IMR-90 (cell line): ENCODE measurements around the gene ZCCHC7. TPM values are rescaled to one million over a fixed set of nuclear protein-coding genes. Genes with fewer than 3 reads are reported as not detected.

Experiments used
- ATAC-seq: fragments of 200-7000 bp; cut with Tn5 transposase; 2 replicates; pipeline ENCODE4 v1.9.1; 2020; ENCODE audit warnings: low read depth, mild to moderate bottlenecking, moderate library complexity
- BruUV-seq: library from RNA; stranded (reverse); fragments of 400-500 nt; replicated peaks from 2 replicates; lab custom pipeline; 2021; lab: Mats Ljungman, UMichigan
- CTCF ChIA-PET: fragments of 300-600 bp; formaldehyde crosslinking; extraction: SDS; loops from one replicate; lab custom pipeline; 2021; ENCODE audit warnings: antibody characterized with exemption; lab: Yijun Ruan, JAX
- POLR2A ChIA-PET: fragments of 300-600 bp; sonication (Branson Sonifier 250); formaldehyde crosslinking; loops from one replicate; lab custom pipeline; 2022; ENCODE audit warnings: antibody characterized with exemption; ENCODE audit not compliant: unreplicated experiment; lab: Charles Lee
- DNase-seq: peaks from one replicate; pipeline ENCODE4 v3.0.0; 2013
- H2AFZ ChIP-seq: replicated peaks from 2 replicates; pipeline ENCODE3; 2013; ENCODE audit warnings: low read length, mild to moderate bottlenecking; ENCODE audit not compliant: poor library complexity
- H2AK5ac ChIP-seq: 2 replicates; pipeline ENCODE4 v1.6.1; 2013; ENCODE audit warnings: low read depth, low read length, inconsistent platforms
- H2AK9ac ChIP-seq: replicated peaks from 2 replicates; pipeline ENCODE3; 2013; ENCODE audit warnings: mild to moderate bottlenecking, low read depth, low read length, moderate library complexity; ENCODE audit not compliant: poor library complexity
- H2BK120ac ChIP-seq: 2 replicates; pipeline ENCODE4 v1.6.1; 2013; ENCODE audit warnings: low read depth, low read length, inconsistent platforms
- H2BK15ac ChIP-seq: 3 replicates; pipeline ENCODE4 v1.6.1; 2013; ENCODE audit warnings: low read depth, low read length, inconsistent platforms
- H2BK20ac ChIP-seq: 2 replicates; pipeline ENCODE4 v1.6.1; 2013; ENCODE audit warnings: low read depth, mild to moderate bottlenecking, inconsistent platforms, low read length, moderate library complexity
- H2BK5ac ChIP-seq: 2 replicates; pipeline ENCODE4 v1.6.1; 2013; ENCODE audit warnings: mild to moderate bottlenecking, low read depth, low read length, inconsistent platforms; ENCODE audit not compliant: poor library complexity, severe bottlenecking
- H3K14ac ChIP-seq: replicated peaks from 2 replicates; pipeline ENCODE4 v1.6.1; 2013; ENCODE audit warnings: low read depth, low read length, inconsistent platforms
- H3K18ac ChIP-seq: 2 replicates; pipeline ENCODE4 v1.6.1; 2013; ENCODE audit warnings: low read depth, low read length, control low read depth
- H3K23ac ChIP-seq: 2 replicates; pipeline ENCODE4 v1.6.1; 2013; ENCODE audit warnings: low read depth, low read length, inconsistent platforms
- H3K27ac ChIP-seq: 2 replicates; pipeline ENCODE4 v1.5.1; 2013; ENCODE audit warnings: mild to moderate bottlenecking, control low read depth, low read length; ENCODE audit not compliant: insufficient read depth
- H3K27me3 ChIP-seq: 2 replicates; pipeline ENCODE4 v1.6.1; 2013; ENCODE audit warnings: low read length; ENCODE audit not compliant: control insufficient read depth, insufficient read depth
- H3K36me3 ChIP-seq: 2 replicates; pipeline ENCODE4 v1.6.1; 2013; ENCODE audit warnings: low read length, mixed read lengths; ENCODE audit not compliant: control insufficient read depth, insufficient read depth
- H3K4ac ChIP-seq: 2 replicates; pipeline ENCODE4 v1.6.1; 2013; ENCODE audit warnings: low read depth, low read length, inconsistent platforms
- H3K4me1 ChIP-seq: 2 replicates; pipeline ENCODE4 v1.6.1; 2013; ENCODE audit warnings: low read length, mixed read lengths; ENCODE audit not compliant: control insufficient read depth, insufficient read depth
- H3K4me2 ChIP-seq: 2 replicates; pipeline ENCODE4 v1.6.1; 2013; ENCODE audit warnings: low read depth, mild to moderate bottlenecking, control low read depth, low read length, moderate library complexity
- H3K4me3 ChIP-seq: 2 replicates; pipeline ENCODE4 v1.5.1; 2013; ENCODE audit warnings: low read depth, mild to moderate bottlenecking, control low read depth, low read length, moderate library complexity; ENCODE audit not compliant: insufficient read depth
- H3K56ac ChIP-seq: 2 replicates; pipeline ENCODE4 v1.6.1; 2013; ENCODE audit warnings: low read length, inconsistent platforms; ENCODE audit not compliant: insufficient read depth; ENCODE audit errors: extremely low read depth
- H3K79me1 ChIP-seq, 2 experiments: 2 replicates each; pipeline ENCODE4 v1.6.1; 2013; ENCODE audit warnings: low read length in 2 of 2, inconsistent platforms in 1 of 2, low read depth in 1 of 2
- H3K9ac ChIP-seq: 2 replicates; pipeline ENCODE4 v1.6.1; 2013; ENCODE audit warnings: low read depth, low read length, control low read depth
- H3K9me1 ChIP-seq: 2 replicates; pipeline ENCODE4 v1.6.1; 2013; ENCODE audit warnings: low read length, inconsistent platforms; ENCODE audit not compliant: insufficient read depth
- H3K9me3 ChIP-seq: 2 replicates; pipeline ENCODE4 v1.6.1; 2013; ENCODE audit warnings: low read length; ENCODE audit not compliant: control insufficient read depth, insufficient read depth
- H4K20me1 ChIP-seq: 2 replicates; pipeline ENCODE4 v1.6.1; 2013; ENCODE audit warnings: low read length, inconsistent platforms; ENCODE audit not compliant: insufficient read depth
- H4K5ac ChIP-seq: 2 replicates; pipeline ENCODE4 v1.6.1; 2013; ENCODE audit warnings: mild to moderate bottlenecking, low read depth, low read length, control low read depth
- H4K8ac ChIP-seq, 2 experiments: 2 replicates each; pipeline ENCODE4 v1.6.1; 2013; ENCODE audit warnings: low read depth in 2 of 2, low read length in 2 of 2, control low read depth in 1 of 2, inconsistent platforms in 1 of 2
- H4K91ac ChIP-seq: 2 replicates; pipeline ENCODE4 v1.6.1; 2013; ENCODE audit warnings: low read depth, low read length, inconsistent platforms; ENCODE audit not compliant: insufficient read depth
- BHLHE40 ChIP-seq: fragments of 150-350 bp; IDR thresholded peaks from 2 replicates; pipeline ENCODE4 v1.6.1; 2016; ENCODE audit warnings: mild to moderate bottlenecking, low read depth, low read length
- CEBPB ChIP-seq: IDR thresholded peaks from 2 replicates; pipeline ENCODE4 v1.6.1; 2012; ENCODE audit warnings: low read depth, low read length, improper control_type of control experiment
- ELK1 ChIP-seq: fragments of 150-350 bp; IDR thresholded peaks from 2 replicates; pipeline ENCODE4 v1.6.1; 2016; ENCODE audit warnings: low read depth, mild to moderate bottlenecking, low read length, moderate library complexity, borderline replicate concordance
- FOS ChIP-seq: fragments of 150-350 bp; IDR thresholded peaks from 2 replicates; pipeline ENCODE4 v1.6.1; 2016; ENCODE audit warnings: low read depth, low read length
- MAFK ChIP-seq: IDR thresholded peaks from 2 replicates; pipeline ENCODE4 v1.6.1; 2012; ENCODE audit warnings: low read depth, low read length, improper control_type of control experiment
- MXI1 ChIP-seq: IDR thresholded peaks from 2 replicates; pipeline ENCODE4 v1.6.1; 2012; ENCODE audit warnings: low read depth, mild to moderate bottlenecking, low read length, moderate library complexity, borderline replicate concordance
- NFE2L2 ChIP-seq: fragments of 150-350 bp; IDR thresholded peaks from 2 replicates; pipeline ENCODE4 v1.6.1; 2016; ENCODE audit warnings: low read depth, mild to moderate bottlenecking, low read length
- POLR2A ChIP-seq: IDR thresholded peaks from 2 replicates; pipeline ENCODE4 v1.6.1; 2012; ENCODE audit warnings: mild to moderate bottlenecking, low read depth, low read length
- RCOR1 ChIP-seq: IDR thresholded peaks from 2 replicates; pipeline ENCODE4 v1.6.1; 2012; ENCODE audit warnings: mild to moderate bottlenecking, low read length, improper control_type of control experiment; ENCODE audit not compliant: insufficient replicate concordance
- RFX5 ChIP-seq: IDR thresholded peaks from 2 replicates; pipeline ENCODE4 v1.8.0; 2012; ENCODE audit warnings: low read depth, mild to moderate bottlenecking, low read length, moderate library complexity
- SMC3 ChIP-seq: fragments of 150-350 bp; IDR thresholded peaks from 2 replicates; pipeline ENCODE4 v1.6.1; 2016; ENCODE audit warnings: low read depth, mild to moderate bottlenecking, antibody characterized with exemption, low read length, moderate library complexity
- USF2 ChIP-seq: fragments of 150-350 bp; IDR thresholded peaks from 2 replicates; pipeline ENCODE4 v1.6.1; 2017; ENCODE audit warnings: mild to moderate bottlenecking, antibody characterized with exemption, low read length, low read depth
- WGBS, 2 experiments: methylation state at CpG; one replicate each; pipeline versions ENCODE4 v1.1.5 to v1.1.7; 2013; ENCODE audit warnings: missing lambda C conversion rate in 2 of 2; ENCODE audit not compliant: insufficient read length in 1 of 2; ENCODE audit errors: extremely low coverage in 2 of 2; 5-methylcytosine and 5-hydroxymethylcytosine counted together
- dilution Hi-C: fragments of 300-500 bp; cut with HindIII; formaldehyde crosslinking; loops from one replicate; pipeline ENCODE4 v1.14.3; 2018; ENCODE audit warnings: low sequenced_read_pairs; ENCODE audit not compliant: unreplicated experiment
- in situ Hi-C: fragments of 300-500 bp; cut with MboI; formaldehyde crosslinking; loops from 3 replicates; pipeline ENCODE4 v1.14.3; 2019; ENCODE audit warnings: low sequenced_read_pairs, inconsistent platforms, mixed read lengths
- intact Hi-C: fragments of 100-400 bp; cut with micrococcal nuclease; formaldehyde crosslinking; loops from 2 replicates; pipeline ENCODE4 v1.10.0; 2022
- polyA plus RNA-seq, 3 experiments: library from polyadenylated mRNA; depleted of rRNA; stranded (reverse); fragments of >200 nt; gene quantifications; 2 replicates each; pipeline ENCODE4 v1.2.3, GENCODE V29; 2012; ENCODE audit warnings: low replicate concordance in 1 of 3
- total RNA-seq: library from RNA; depleted of rRNA; stranded (reverse); fragments of >200 nt; gene quantifications from 2 replicates; pipeline ENCODE4 v1.2.3, GENCODE V29; 2012
- TF ChIP-seq, protein P1 (sequence below): conservative IDR thresholded peaks from 2 replicates; pipeline ENCODE4 v1.5.1; 2012; ENCODE audit warnings: mild to moderate bottlenecking, low read depth, low read length, improper control_type of control experiment

ZCCHC7 gene
- total and polyA plus RNA-seq, 2 of the 4 experiments (the other 2 are of a cell fraction): 13.6 to 28.7 TPM

DNA sequence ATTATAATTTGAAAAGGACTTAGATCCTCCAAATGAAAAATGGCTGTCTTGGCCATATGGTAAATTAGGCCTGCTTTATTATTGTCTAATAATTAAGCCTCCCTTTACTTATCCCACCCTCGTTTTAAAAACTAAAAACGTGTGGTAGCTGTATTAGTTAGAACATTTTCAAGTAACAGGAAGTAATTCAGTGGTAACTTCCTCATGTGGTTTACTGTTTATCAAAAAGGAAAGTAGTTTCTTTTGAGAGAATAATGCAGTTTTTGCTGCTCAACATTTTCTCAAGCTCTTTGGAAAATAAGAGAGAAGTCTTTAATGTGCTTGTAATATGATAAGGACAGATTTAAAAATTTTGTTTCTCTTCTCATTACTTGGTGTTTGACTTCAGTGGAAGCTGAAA, 26.0 kb downstream of the ZCCHC7 start:
- H3K56ac ChIP-seq: no peak overlapping the region
- TF ChIP-seq CEBPB (no peak), RFX5 (no peak), FOS (no peak), RCOR1 (no peak), ELK1 (no peak), USF2 (no peak), BHLHE40 (no peak), POLR2A (no peak), MXI1 (no peak), SMC3 (no peak), NFE2L2 (no peak), MAFK (no peak)
- TF ChIP-seq, protein P1, sequence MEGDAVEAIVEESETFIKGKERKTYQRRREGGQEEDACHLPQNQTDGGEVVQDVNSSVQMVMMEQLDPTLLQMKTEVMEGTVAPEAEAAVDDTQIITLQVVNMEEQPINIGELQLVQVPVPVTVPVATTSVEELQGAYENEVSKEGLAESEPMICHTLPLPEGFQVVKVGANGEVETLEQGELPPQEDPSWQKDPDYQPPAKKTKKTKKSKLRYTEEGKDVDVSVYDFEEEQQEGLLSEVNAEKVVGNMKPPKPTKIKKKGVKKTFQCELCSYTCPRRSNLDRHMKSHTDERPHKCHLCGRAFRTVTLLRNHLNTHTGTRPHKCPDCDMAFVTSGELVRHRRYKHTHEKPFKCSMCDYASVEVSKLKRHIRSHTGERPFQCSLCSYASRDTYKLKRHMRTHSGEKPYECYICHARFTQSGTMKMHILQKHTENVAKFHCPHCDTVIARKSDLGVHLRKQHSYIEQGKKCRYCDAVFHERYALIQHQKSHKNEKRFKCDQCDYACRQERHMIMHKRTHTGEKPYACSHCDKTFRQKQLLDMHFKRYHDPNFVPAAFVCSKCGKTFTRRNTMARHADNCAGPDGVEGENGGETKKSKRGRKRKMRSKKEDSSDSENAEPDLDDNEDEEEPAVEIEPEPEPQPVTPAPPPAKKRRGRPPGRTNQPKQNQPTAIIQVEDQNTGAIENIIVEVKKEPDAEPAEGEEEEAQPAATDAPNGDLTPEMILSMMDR: no peak
- no peaks in the 10 kb centered on the region for H3K27me3 ChIP-seq
- H3K27ac ChIP-seq: no peak overlapping the region
- H2AK5ac ChIP-seq: no peak overlapping the region
- H3K79me1 ChIP-seq: peaks cover 4 to 7% of the 10 kb centered on the region in 2 experiments; a peak in 2 of 4 replicates
- H3K23ac ChIP-seq: no peak overlapping the region
- POLR2A ChIA-PET: no interaction called here
- dilution Hi-C loops (no loop called here), intact Hi-C loops (loop anchor here (5.0 kb wide), 1 partner anchor 111 kb away; no protein-coding TSS in a partner anchor), in situ Hi-C loops (no loop called here)
- CTCF ChIA-PET: no interaction called here
- no peaks in the 10 kb centered on the region for H3K9me1 ChIP-seq
- no peaks in the 10 kb centered on the region for H3K4me1 ChIP-seq
- H2AK9ac ChIP-seq: no peak overlapping the region
- no peak overlapping the region for H4K5ac ChIP-seq
- no peaks in the 10 kb centered on the region for H3K9me3 ChIP-seq
- H2BK120ac ChIP-seq: no peak overlapping the region
- WGBS, 2 experiments: no CpG with 5 or more reads among the region's 2 CpGs
- no peak overlapping the region for H3K14ac ChIP-seq
- no peak overlapping the region for H2BK15ac ChIP-seq
- no peak overlapping the region for H3K4ac ChIP-seq
- H2AFZ ChIP-seq: no peak overlapping the region
- H3K18ac ChIP-seq: no peak overlapping the region
- no TSS peak for BruUV-seq
- H3K4me3 ChIP-seq: no peak overlapping the region
- H4K91ac ChIP-seq: no peak overlapping the region
- no peak overlapping the region for H2BK20ac ChIP-seq
- H3K36me3 ChIP-seq: no peaks in the 10 kb centered on the region
- DNase-seq: no peak
- H3K9ac ChIP-seq: no peak overlapping the region
- ATAC-seq: no peak
- H4K20me1 ChIP-seq: no peaks in the 10 kb centered on the region
- H3K4me2 ChIP-seq: no peak overlapping the region
- no peak overlapping the region for H2BK5ac ChIP-seq
- H4K8ac ChIP-seq: no peak overlapping the region
